ENCODE data around the gene VEGFB. TPM values are rescaled to one million over a fixed set of nuclear protein-coding genes. Genes with fewer than 3 reads are reported as not detected.
A peak's percentile ranks its signal among the peaks of the same experiment; 100 is the strongest.

The VEGFB gene
- total RNA-seq, 2 donors from 2014 or later = 58.9 to 78.4 TPM

GRCh38 chr11:64266339-64266738 is 32.0 kb downstream of the VEGFB start:
- no peaks in the 10 kb centered on the region for H3K27me3 Mint-ChIP-seq (ENCODE audit: insufficient read depth)
- Histone ChIP-seq H3K4me1 (ENCODE audit: control insufficient read depth, insufficient read depth, low read length) (no peaks in the 10 kb centered on the region), H3K36me3 (ENCODE audit: control insufficient read depth, insufficient read depth, low read length) (peaks cover 32% of the 10 kb centered on the region), H3K9ac (ENCODE audit: extremely low read depth, low read length, poor library complexity, severe bottlenecking) (no peak overlapping the region), H3K4me3 (ENCODE audit: low read length) (no peak overlapping the region), H3K9me3 (ENCODE audit: control insufficient read depth, low read length) (no peaks in the 10 kb centered on the region), H3K27me3 (ENCODE audit: control insufficient read depth, insufficient read depth, low read length, poor library complexity, severe bottlenecking) (no peaks in the 10 kb centered on the region), H3K27ac (ENCODE audit: low read depth, low read length) (no peak overlapping the region)
- no peak overlapping the region for H3K4me3 Mint-ChIP-seq
- WGBS, 2 experiments (ENCODE audit: insufficient coverage in 1 of 2, insufficient read length in 1 of 2) = 91 to 97% methylated on average over 14 to 15 of the region's 15 CpGs
- no peaks in the 10 kb centered on the region for H3K9me3 Mint-ChIP-seq
- H3K4me1 Mint-ChIP-seq = peaks cover 10% of the 10 kb centered on the region
- H3K27ac Mint-ChIP-seq = no peak overlapping the region
- no peak for TF ChIP-seq CTCF (conservative IDR thresholded peaks at IDR 0.05)
- H3K36me3 Mint-ChIP-seq (ENCODE audit: low read depth) = peaks cover 36% of the 10 kb centered on the region
- no peak for DNase-seq

GRCh38 chr11:64267207-64267945 is 33.0 kb downstream of the VEGFB start:
- no peak for DNase-seq
- TF ChIP-seq CTCF (conservative IDR thresholded peaks at IDR 0.05) = no peak
- H3K27me3 Mint-ChIP-seq (ENCODE audit: insufficient read depth) = no peaks in the 10 kb centered on the region
- peaks cover 25% of the 10 kb centered on the region for H3K36me3 ChIP-seq (ENCODE audit: control insufficient read depth, insufficient read depth, low read length)
- H3K9me3 ChIP-seq (ENCODE audit: control insufficient read depth, low read length) = no peaks in the 10 kb centered on the region
- H3K4me1 ChIP-seq (ENCODE audit: control insufficient read depth, insufficient read depth, low read length) = no peaks in the 10 kb centered on the region
- H3K27ac ChIP-seq (ENCODE audit: low read depth, low read length) = no peak overlapping the region
- no peak overlapping the region for H3K4me3 ChIP-seq (ENCODE audit: low read length)
- peak overlapping the region; percentile 95 for H3K27ac Mint-ChIP-seq
- H3K4me1 Mint-ChIP-seq = peaks cover 10% of the 10 kb centered on the region
- H3K27me3 ChIP-seq (ENCODE audit: control insufficient read depth, insufficient read depth, low read length, poor library complexity, severe bottlenecking) = no peaks in the 10 kb centered on the region
- peaks cover 30% of the 10 kb centered on the region for H3K36me3 Mint-ChIP-seq (ENCODE audit: low read depth)
- WGBS, 2 experiments (ENCODE audit: insufficient coverage in 1 of 2, insufficient read length in 1 of 2) = 87 to 88% methylated on average over 8 to 26 of the region's 27 CpGs
- H3K9ac ChIP-seq (ENCODE audit: extremely low read depth, low read length, poor library complexity, severe bottlenecking) = no peak overlapping the region
- H3K4me3 Mint-ChIP-seq = no peak overlapping the region
- no peaks in the 10 kb centered on the region for H3K9me3 Mint-ChIP-seq

- TF ChIP-seq CTCF (conservative IDR thresholded peaks at IDR 0.05) = no peak
- peak overlapping the region; percentile 91 for H3K9ac ChIP-seq (ENCODE audit: extremely low read depth, low read length, poor library complexity, severe bottlenecking)
- DNase-seq = peak; percentile 87
- Mint-ChIP-seq H3K36me3 (ENCODE audit: low read depth) (peaks cover 22% of the 10 kb centered on the region), H3K27ac (peak overlapping the region; percentile 95), H3K9me3 (no peaks in the 10 kb centered on the region), H3K4me3 (peak overlapping the region; percentile 95), H3K27me3 (ENCODE audit: insufficient read depth) (no peaks in the 10 kb centered on the region), H3K4me1 (peaks cover 10% of the 10 kb centered on the region)
- no peaks in the 10 kb centered on the region for H3K27me3 ChIP-seq (ENCODE audit: control insufficient read depth, insufficient read depth, low read length, poor library complexity, severe bottlenecking)
- H3K36me3 ChIP-seq (ENCODE audit: control insufficient read depth, insufficient read depth, low read length) = peaks cover 17% of the 10 kb centered on the region
- 80 to 87% methylated on average over 15 to 23 of the region's 23 CpGs for WGBS, 2 experiments (ENCODE audit: insufficient coverage in 1 of 2, insufficient read length in 1 of 2)
- peak overlapping the region; percentile 82 for H3K4me3 ChIP-seq (ENCODE audit: low read length)
- peak overlapping the region; percentile 94 for H3K27ac ChIP-seq (ENCODE audit: low read depth, low read length)
- no peaks in the 10 kb centered on the region for H3K9me3 ChIP-seq (ENCODE audit: control insufficient read depth, low read length)
- no peaks in the 10 kb centered on the region for H3K4me1 ChIP-seq (ENCODE audit: control insufficient read depth, insufficient read depth, low read length)
These were observed 33.9 kb downstream of the VEGFB start for GRCh38 chr11:64268025-64268892.

Data from endodermal cell (in vitro differentiated cells).